ENCODE measurements around the gene PAQR5.

- no peak for TF ChIP-seq EZH2 (IDR thresholded peaks at IDR 0.05)
- no peak for TF ChIP-seq POLR2AphosphoS5 (IDR thresholded peaks at IDR 0.05; ENCODE audit: borderline replicate concordance, low read depth, low read length)
Observed at GRCh38 chr15:69299943-69300588, 1.4 kb downstream of the PAQR5 start.

Measured in SK-N-MC (cell line).